Measurements from ENCODE around the gene PCK1. TPM values are rescaled to one million over a fixed set of nuclear protein-coding genes. Genes with fewer than 3 reads are reported as not detected.

Gene PCK1
- total and polyA plus RNA-seq, 7 experiments from 2014 or later, result not detected

- POLR2A ChIA-PET, result no interaction called here
- intact Hi-C loops (cut with micrococcal nuclease), result no loop called here
- Histone ChIP-seq H3K4me3 (ENCODE audit: low read length) (no peak overlapping the region), H3K4me1 (ENCODE audit: control insufficient read depth in 2 of 2, insufficient read depth in 2 of 2, low read length in 2 of 2) (no peaks in the 10 kb centered on the region), H3K27ac (ENCODE audit: low read depth, low read length) (no peak overlapping the region), H3K27me3 (ENCODE audit: control insufficient read depth in 2 of 2, insufficient read depth in 2 of 2, low read length in 2 of 2) (no peaks in the 10 kb centered on the region), H3K9me3 (ENCODE audit: control insufficient read depth in 2 of 3, low read length in 3 of 3) (no peaks in the 10 kb centered on the region), H3K36me3 (ENCODE audit: control insufficient read depth in 2 of 3, insufficient read depth in 3 of 3, low read length in 3 of 3) (no peaks in the 10 kb centered on the region)
- H3K9me3 Mint-ChIP-seq, result no peaks in the 10 kb centered on the region
- no peak overlapping the region for H3K4me3 Mint-ChIP-seq
- H3K27ac Mint-ChIP-seq, result no peak overlapping the region
- ATAC-seq, result no peak
- no peaks in the 10 kb centered on the region for H3K4me1 Mint-ChIP-seq
- CTCF ChIA-PET, result no interaction called here
- peaks cover 12 to 23% (median 17%) of the 10 kb centered on the region in 5 donors for H3K27me3 Mint-ChIP-seq
- DNase-seq, result no peak
- no peaks in the 10 kb centered on the region for H3K36me3 Mint-ChIP-seq
Observed at GRCh38 chr20:57566803-57567459, 6.0 kb downstream of the PCK1 start.

GRCh38 chr20:57567471-57568079, 6.7 kb downstream of the PCK1 start:
- Mint-ChIP-seq H3K27me3 (peaks cover 15 to 25% (median 19%) of the 10 kb centered on the region in 5 donors), H3K4me1 (no peaks in the 10 kb centered on the region), H3K36me3 (no peaks in the 10 kb centered on the region), H3K27ac (no peak overlapping the region), H3K9me3 (no peaks in the 10 kb centered on the region), H3K4me3 (no peak overlapping the region)
- Histone ChIP-seq H3K27ac (ENCODE audit: low read depth, low read length) (no peak overlapping the region), H3K27me3 (ENCODE audit: control insufficient read depth in 2 of 2, insufficient read depth in 2 of 2, low read length in 2 of 2) (no peaks in the 10 kb centered on the region), H3K36me3 (ENCODE audit: control insufficient read depth in 2 of 3, insufficient read depth in 3 of 3, low read length in 3 of 3) (no peaks in the 10 kb centered on the region), H3K9me3 (ENCODE audit: control insufficient read depth in 2 of 3, low read length in 3 of 3) (no peaks in the 10 kb centered on the region), H3K4me1 (ENCODE audit: control insufficient read depth in 2 of 2, insufficient read depth in 2 of 2, low read length in 2 of 2) (no peaks in the 10 kb centered on the region), H3K4me3 (ENCODE audit: low read length) (no peak overlapping the region)
- intact Hi-C loops (cut with micrococcal nuclease), result no loop called here
- POLR2A ChIA-PET, result no interaction called here
- CTCF ChIA-PET, result no interaction called here
- ATAC-seq (no peak), DNase-seq (no peak)

- Mint-ChIP-seq H3K27me3 (peaks cover 17 to 31% (median 24%) of the 10 kb centered on the region in 5 donors), H3K4me1 (no peaks in the 10 kb centered on the region), H3K9me3 (no peaks in the 10 kb centered on the region), H3K27ac (no peak overlapping the region), H3K36me3 (no peaks in the 10 kb centered on the region), H3K4me3 (no peak overlapping the region)
- intact Hi-C loops (cut with micrococcal nuclease), result no loop called here
- Histone ChIP-seq H3K27ac (ENCODE audit: low read depth, low read length) (no peak overlapping the region), H3K27me3 (ENCODE audit: control insufficient read depth in 2 of 2, insufficient read depth in 2 of 2, low read length in 2 of 2) (no peaks in the 10 kb centered on the region), H3K4me3 (ENCODE audit: low read length) (no peak overlapping the region), H3K4me1 (ENCODE audit: control insufficient read depth in 2 of 2, insufficient read depth in 2 of 2, low read length in 2 of 2) (no peaks in the 10 kb centered on the region), H3K36me3 (ENCODE audit: control insufficient read depth in 2 of 3, insufficient read depth in 3 of 3, low read length in 3 of 3) (no peaks in the 10 kb centered on the region), H3K9me3 (ENCODE audit: control insufficient read depth in 2 of 3, low read length in 3 of 3) (no peaks in the 10 kb centered on the region)
- POLR2A ChIA-PET, result no interaction called here
- no peak for DNase-seq
- CTCF ChIA-PET, result interaction anchor here (0.7 kb wide), 1 partner anchor 1334 kb away, joined by 3 read pairs; no protein-coding TSS in a partner anchor
- ATAC-seq, result no peak
Observed at GRCh38 chr20:57568088-57568896, 7.4 kb downstream of the PCK1 start.

GRCh38 chr20:57568960-57569359, 8.1 kb downstream of the PCK1 start:
- CTCF ChIA-PET, result interaction anchor here (0.6 to 0.7 kb wide), 2 partner anchors 12 to 1334 kb away, joined by 3 read pairs; no protein-coding TSS in a partner anchor
- intact Hi-C loops (cut with micrococcal nuclease), result no loop called here
- Histone ChIP-seq H3K36me3 (ENCODE audit: control insufficient read depth in 2 of 3, insufficient read depth in 3 of 3, low read length in 3 of 3) (no peaks in the 10 kb centered on the region), H3K27me3 (ENCODE audit: control insufficient read depth in 2 of 2, insufficient read depth in 2 of 2, low read length in 2 of 2) (no peaks in the 10 kb centered on the region), H3K27ac (ENCODE audit: low read depth, low read length) (no peak overlapping the region), H3K4me3 (ENCODE audit: low read length) (no peak overlapping the region), H3K9me3 (ENCODE audit: control insufficient read depth in 2 of 3, low read length in 3 of 3) (no peaks in the 10 kb centered on the region), H3K4me1 (ENCODE audit: control insufficient read depth in 2 of 2, insufficient read depth in 2 of 2, low read length in 2 of 2) (no peaks in the 10 kb centered on the region)
- Mint-ChIP-seq H3K27me3 (peaks cover 17 to 37% (median 26%) of the 10 kb centered on the region in 5 donors), H3K27ac (no peak overlapping the region), H3K9me3 (no peaks in the 10 kb centered on the region), H3K4me1 (no peaks in the 10 kb centered on the region), H3K36me3 (no peaks in the 10 kb centered on the region), H3K4me3 (no peak overlapping the region)
- no peak for ATAC-seq
- POLR2A ChIA-PET, result no interaction called here
- DNase-seq, result no peak

GRCh38 chr20:57570145-57570850, 9.4 kb downstream of the PCK1 start:
- H3K9me3 ChIP-seq (ENCODE audit: control insufficient read depth in 2 of 3, low read length in 3 of 3), result no peaks in the 10 kb centered on the region
- Mint-ChIP-seq H3K36me3 (no peaks in the 10 kb centered on the region), H3K4me1 (no peaks in the 10 kb centered on the region), H3K9me3 (no peaks in the 10 kb centered on the region), H3K27me3 (peaks cover 17 to 42% (median 25%) of the 10 kb centered on the region in 5 donors), H3K4me3 (no peak overlapping the region), H3K27ac (no peak overlapping the region)
- no peaks in the 10 kb centered on the region for H3K4me1 ChIP-seq (ENCODE audit: control insufficient read depth in 2 of 2, insufficient read depth in 2 of 2, low read length in 2 of 2)
- ChIA-PET CTCF (no interaction called here), POLR2A (no interaction called here)
- ATAC-seq (no peak), DNase-seq (no peak)
- no peak overlapping the region for H3K27ac ChIP-seq (ENCODE audit: low read depth, low read length)
- H3K36me3 ChIP-seq (ENCODE audit: control insufficient read depth in 2 of 3, insufficient read depth in 3 of 3, low read length in 3 of 3), result no peaks in the 10 kb centered on the region
- H3K4me3 ChIP-seq (ENCODE audit: low read length), result no peak overlapping the region
- intact Hi-C loops (cut with micrococcal nuclease), result no loop called here
- no peaks in the 10 kb centered on the region for H3K27me3 ChIP-seq (ENCODE audit: control insufficient read depth in 2 of 2, insufficient read depth in 2 of 2, low read length in 2 of 2)

- no peaks in the 10 kb centered on the region for H3K36me3 Mint-ChIP-seq
- no peak overlapping the region for H3K27ac Mint-ChIP-seq
- DNase-seq (no peak), ATAC-seq (no peak)
- peaks cover 13 to 42% (median 25%) of the 10 kb centered on the region in 5 donors for H3K27me3 Mint-ChIP-seq
- Histone ChIP-seq H3K4me3 (ENCODE audit: low read length) (no peak overlapping the region), H3K9me3 (ENCODE audit: control insufficient read depth in 2 of 3, low read length in 3 of 3) (no peaks in the 10 kb centered on the region), H3K27ac (ENCODE audit: low read depth, low read length) (no peak overlapping the region), H3K27me3 (ENCODE audit: control insufficient read depth in 2 of 2, insufficient read depth in 2 of 2, low read length in 2 of 2) (no peaks in the 10 kb centered on the region), H3K4me1 (ENCODE audit: control insufficient read depth in 2 of 2, insufficient read depth in 2 of 2, low read length in 2 of 2) (no peaks in the 10 kb centered on the region), H3K36me3 (ENCODE audit: control insufficient read depth in 2 of 3, insufficient read depth in 3 of 3, low read length in 3 of 3) (no peaks in the 10 kb centered on the region)
- CTCF ChIA-PET, result no interaction called here
- POLR2A ChIA-PET, result no interaction called here
- no peaks in the 10 kb centered on the region for H3K4me1 Mint-ChIP-seq
- H3K9me3 Mint-ChIP-seq, result no peaks in the 10 kb centered on the region
- intact Hi-C loops (cut with micrococcal nuclease), result no loop called here
- H3K4me3 Mint-ChIP-seq, result no peak overlapping the region
Observed at GRCh38 chr20:57570920-57571319, 10.0 kb downstream of the PCK1 start.

Measured in naive thymus-derived CD4-positive, alpha-beta T cell (primary cell).